Cardiac muscle cell (in vitro differentiated cells and primary cell): ENCODE measurements around the gene MYOM1. TPM values are rescaled to one million over a fixed set of nuclear protein-coding genes. Genes with fewer than 3 reads are reported as not detected.

Source experiments
- DNase-seq, 2 donors: peaks; one replicate each; pipeline versions ENCODE4 v3.0.0 to v3.0.0-alpha.2; 2010 to 2017; ENCODE audit warnings: low read depth in 1 of 2, low spot score in 1 of 2
- H3K27ac ChIP-seq: fragments of 200-600 bp; sonication (generic); 2 replicates; pipeline ENCODE4 v1.5.1; 2016
- H3K27me3 ChIP-seq: fragments of 200-600 bp; sonication (generic); 2 replicates; pipeline ENCODE4 v1.6.0; 2016; ENCODE audit warnings: control low read depth
- H3K36me3 ChIP-seq: fragments of 200-600 bp; sonication (generic); 2 replicates; pipeline ENCODE4 v1.5.1; 2016; ENCODE audit warnings: control low read depth
- H3K4me1 ChIP-seq: fragments of 200-600 bp; sonication (generic); 2 replicates; pipeline ENCODE4 v1.8.1; 2017; ENCODE audit warnings: low read depth, mild to moderate bottlenecking, mixed run types
- H3K4me3 ChIP-seq: fragments of 200-600 bp; sonication (generic); 2 replicates; pipeline ENCODE4 v1.5.1; 2016; ENCODE audit warnings: mild to moderate bottlenecking
- H3K9me3 ChIP-seq: fragments of 200-600 bp; sonication (generic); 2 replicates; pipeline ENCODE4 v1.5.1; 2017; ENCODE audit warnings: low read depth, mild to moderate bottlenecking, control low read depth
- CTCF ChIP-seq: IDR thresholded peaks from 2 replicates; pipeline ENCODE4 v1.5.1; 2012; ENCODE audit warnings: low read depth, mild to moderate bottlenecking, low read length
- polyA plus RNA-seq: library from polyadenylated mRNA; unstranded; fragments of >200 nt; fragmentation: Nextera tagmentation; extraction: Ambion mirVana; gene quantifications from 2 replicates; pipeline ENCODE4 v1.2.1, GENCODE V29; 2016
- total RNA-seq: library from RNA; depleted of rRNA; stranded (reverse); fragments of >200 nt; gene quantifications from 2 replicates; pipeline ENCODE4 v1.2.3, GENCODE V29; 2016

MYOM1 gene
- total and polyA plus RNA-seq, 2 experiments from 2014 or later, result 194 to 219 TPM

- peaks cover 7% of the 10 kb centered on the region for H3K4me1 ChIP-seq
- no peak overlapping the region for H3K27ac ChIP-seq
- no peak for TF ChIP-seq CTCF
- H3K36me3 ChIP-seq, result no peaks in the 10 kb centered on the region
- peaks cover 4% of the 10 kb centered on the region for H3K9me3 ChIP-seq
- no peak overlapping the region for H3K4me3 ChIP-seq
- no peak for DNase-seq
- no peaks in the 10 kb centered on the region for H3K27me3 ChIP-seq
These were observed 16.7 kb upstream of the MYOM1 start for GRCh38 chr18:3236470-3236869.

GRCh38 chr18:3235846-3236245 lies 16.1 kb upstream of the MYOM1 start:
- DNase-seq, result no peak
- peaks cover 4% of the 10 kb centered on the region for H3K9me3 ChIP-seq
- H3K27ac ChIP-seq, result no peak overlapping the region
- H3K4me3 ChIP-seq, result no peak overlapping the region
- no peak for TF ChIP-seq CTCF
- H3K4me1 ChIP-seq, result peaks cover 7% of the 10 kb centered on the region
- H3K36me3 ChIP-seq, result no peaks in the 10 kb centered on the region
- H3K27me3 ChIP-seq, result no peaks in the 10 kb centered on the region

GRCh38 chr18:3234457-3234856 lies 14.7 kb upstream of the MYOM1 start:
- Histone ChIP-seq H3K4me3 (no peak overlapping the region), H3K36me3 (no peaks in the 10 kb centered on the region), H3K27me3 (no peaks in the 10 kb centered on the region), H3K4me1 (peaks cover 7% of the 10 kb centered on the region), H3K27ac (no peak overlapping the region), H3K9me3 (peaks cover 4% of the 10 kb centered on the region)
- DNase-seq, result no peak
- TF ChIP-seq CTCF, result no peak

- H3K9me3 ChIP-seq, result peaks cover 4% of the 10 kb centered on the region
- H3K4me1 ChIP-seq, result peaks cover 13% of the 10 kb centered on the region
- no peaks in the 10 kb centered on the region for H3K36me3 ChIP-seq
- H3K27me3 ChIP-seq, result no peaks in the 10 kb centered on the region
- TF ChIP-seq CTCF, result no peak
- no peak for DNase-seq
- H3K4me3 ChIP-seq, result no peak overlapping the region
- no peak overlapping the region for H3K27ac ChIP-seq
These were observed 13.8 kb upstream of the MYOM1 start for GRCh38 chr18:3233433-3234168.

GRCh38 chr18:3233004-3233403 lies 13.2 kb upstream of the MYOM1 start:
- no peak overlapping the region for H3K4me3 ChIP-seq
- H3K27ac ChIP-seq, result no peak overlapping the region
- DNase-seq, result no peak
- no peaks in the 10 kb centered on the region for H3K27me3 ChIP-seq
- H3K4me1 ChIP-seq, result peaks cover 18% of the 10 kb centered on the region
- H3K36me3 ChIP-seq, result no peaks in the 10 kb centered on the region
- H3K9me3 ChIP-seq, result peaks cover 4% of the 10 kb centered on the region
- TF ChIP-seq CTCF, result no peak
